HG02884 (cell line): ENCODE results near the gene GRB2.
A peak's percentile ranks its signal among the peaks of the same experiment; 100 is the strongest.
"Not testable (repeated sequence)": the region's sequence is repeated elsewhere in the genome, so short reads cannot be mapped to it uniquely, and the experiment has no call there.

Experiments
- ATAC-seq: cut with Tn5 transposase; IDR thresholded peaks from one replicate; pipeline ENCODE4 v1.9.1; 2021; ENCODE audit warnings: mild to moderate bottlenecking, moderate library complexity; ENCODE audit not compliant: unreplicated experiment

Gene GRB2

DNA sequence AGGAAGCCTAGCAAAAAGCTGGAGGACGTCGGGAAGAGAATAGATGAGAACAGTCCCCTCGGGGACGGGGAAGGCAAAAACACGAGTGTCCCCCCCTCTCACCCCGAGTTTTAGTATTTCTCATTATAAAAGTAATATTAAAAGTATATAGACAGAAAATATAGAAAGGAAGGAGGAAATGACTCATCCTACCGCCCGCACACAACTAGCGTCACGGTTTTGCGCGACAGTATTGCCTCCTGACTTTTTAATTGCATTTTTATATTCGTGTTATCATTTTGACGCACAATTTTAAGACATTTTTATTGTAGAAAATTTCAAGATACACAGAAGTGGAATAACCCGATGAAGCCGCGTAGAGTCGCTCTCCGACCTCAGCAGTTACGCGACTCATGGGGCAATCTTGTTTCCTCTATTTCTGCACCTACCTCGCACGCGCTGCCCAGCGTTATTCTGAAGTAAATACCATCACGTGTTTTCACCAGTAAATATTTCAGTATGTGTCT is 115.6 kb downstream of the GRB2 start:
- ATAC-seq = no peak

DNA sequence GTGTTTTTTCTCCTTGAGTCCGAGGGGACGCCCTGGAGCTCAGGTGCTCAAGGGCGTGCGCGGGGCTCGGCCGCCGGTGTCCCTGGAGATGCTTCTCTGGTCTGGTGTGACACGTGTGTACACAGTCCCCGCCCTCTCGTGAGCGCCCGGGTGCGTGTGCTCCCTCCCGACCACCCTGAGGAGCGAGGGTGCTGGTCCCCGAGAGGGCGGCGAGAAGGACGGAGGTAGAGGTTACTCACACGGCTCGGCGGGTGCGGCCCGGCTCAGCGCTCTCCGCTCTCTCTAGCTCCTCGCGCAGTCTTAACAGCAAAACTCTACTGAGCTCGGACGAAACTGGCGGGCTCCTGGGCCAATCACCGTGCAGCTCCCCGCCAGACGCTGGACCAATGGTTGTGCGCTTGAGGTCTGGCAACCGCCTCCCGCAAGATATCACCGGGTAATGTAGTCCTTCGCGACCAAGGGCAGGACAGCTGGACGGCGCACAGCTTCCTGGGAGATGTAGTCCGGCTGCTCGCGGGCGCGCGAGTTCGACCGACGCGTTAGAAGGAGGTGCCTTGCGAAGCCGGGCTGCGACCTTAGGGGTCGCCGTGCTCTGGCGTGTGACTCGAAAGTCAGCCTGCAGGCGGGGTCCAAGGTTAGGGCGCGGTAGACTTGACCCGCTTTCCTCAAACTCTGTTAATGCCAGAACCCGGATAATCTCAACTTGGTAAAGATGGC is 116.2 kb downstream of the GRB2 start, which contains the start of gene SLC25A19:
SLC25A19 (minus strand) TSS at position 319 of the 717 bp plus-strand sequence. CDS start 2,669 bp downstream, outside the sequence.
- peak; percentile 89 for ATAC-seq

DNA sequence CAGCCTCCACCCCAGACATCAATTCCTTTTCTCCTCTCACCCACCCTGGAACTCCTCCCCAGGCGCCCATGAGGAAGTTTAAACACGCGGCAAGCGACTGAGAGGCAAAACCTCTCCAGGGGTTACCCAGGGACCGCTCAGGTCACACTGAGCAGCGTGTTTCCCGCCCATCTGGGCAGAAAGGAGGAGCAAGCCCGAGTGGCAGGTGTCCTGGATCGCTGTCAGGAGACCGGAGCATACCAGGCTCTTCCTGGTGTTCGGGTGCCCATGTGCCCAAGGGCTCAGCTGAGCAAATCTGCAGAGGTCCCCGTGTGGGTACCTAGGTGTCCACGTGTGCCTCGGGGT is 116.7 kb downstream of the GRB2 start:
- ATAC-seq = peak; percentile 13

DNA sequence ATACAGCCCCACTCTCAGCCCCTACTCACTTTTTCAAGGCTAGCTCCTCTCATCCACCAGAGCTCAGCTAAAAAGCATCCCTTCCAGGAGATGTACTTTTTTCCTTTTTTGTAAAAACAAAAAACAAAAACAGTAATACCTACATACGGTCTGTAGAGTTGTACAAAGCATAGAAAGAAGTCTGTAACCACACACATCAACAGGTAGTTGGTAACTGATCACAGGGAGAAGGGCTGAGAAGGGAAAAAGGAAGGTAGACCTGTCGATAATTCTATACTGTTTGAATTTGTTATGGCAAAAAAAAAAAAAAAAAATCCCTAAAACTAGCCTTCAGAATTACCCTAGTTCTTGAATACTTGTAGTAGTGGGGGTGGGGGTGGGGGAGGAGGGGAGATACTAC is 117.1 kb downstream of the GRB2 start:
- no peak for ATAC-seq

- ATAC-seq = no peak
Measured at GRCh38 chr17:75287221-75287620, 118.3 kb downstream of the GRB2 start.

GRCh38 chr17:75285123-75285522 is 120.4 kb downstream of the GRB2 start:
- ATAC-seq = no peak

GRCh38 chr17:75280189-75280588 is 125.3 kb downstream of the GRB2 start:
- ATAC-seq = not testable (repeated sequence)

DNA sequence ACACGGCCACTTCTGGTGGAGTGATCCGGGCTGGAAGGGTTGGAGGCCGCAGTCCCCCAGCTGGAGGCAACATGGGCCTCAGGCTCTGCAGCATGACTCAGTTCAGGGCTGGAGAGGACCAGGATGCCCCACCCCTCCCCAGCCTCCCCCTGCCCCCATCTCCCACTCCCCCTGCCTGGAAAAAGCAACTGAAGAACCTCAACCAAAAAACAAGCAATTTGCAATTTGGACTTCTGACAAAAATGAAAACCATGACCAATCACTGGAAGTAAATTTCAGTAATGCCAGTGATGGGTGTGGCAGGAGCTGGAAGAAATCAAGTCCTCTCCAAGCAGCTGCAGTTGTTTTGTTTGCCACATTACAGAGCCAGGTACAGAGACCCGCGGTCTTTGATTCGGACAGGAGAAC is 127.8 kb downstream of the GRB2 start:
- ATAC-seq = no peak

GRCh38 chr17:75273977-75274708 is 131.3 kb downstream of the GRB2 start:
- no peak for ATAC-seq

DNA sequence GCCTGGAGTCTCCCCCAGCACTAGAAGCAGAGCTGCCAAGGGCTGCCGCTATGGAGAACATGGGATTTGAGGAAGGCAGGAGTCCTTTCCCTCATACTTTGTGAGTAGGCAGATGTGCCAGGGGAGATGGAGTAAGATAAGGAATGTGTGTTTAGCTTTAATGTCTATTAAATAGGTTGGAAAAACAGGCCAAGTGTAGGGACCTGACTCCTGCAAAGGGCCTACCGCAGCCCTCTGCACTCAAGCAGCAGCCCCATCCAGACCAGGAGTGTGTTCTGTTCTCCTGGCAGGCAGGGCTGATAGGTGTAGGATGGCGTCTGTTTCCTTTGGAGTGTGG is 132.7 kb downstream of the GRB2 start:
- no peak for ATAC-seq

- no peak for ATAC-seq
Measured at GRCh38 chr17:75271955-75272847, 133.3 kb downstream of the GRB2 start.

- no peak for ATAC-seq
Measured at GRCh38 chr17:75271233-75271954, 134.1 kb downstream of the GRB2 start.

DNA sequence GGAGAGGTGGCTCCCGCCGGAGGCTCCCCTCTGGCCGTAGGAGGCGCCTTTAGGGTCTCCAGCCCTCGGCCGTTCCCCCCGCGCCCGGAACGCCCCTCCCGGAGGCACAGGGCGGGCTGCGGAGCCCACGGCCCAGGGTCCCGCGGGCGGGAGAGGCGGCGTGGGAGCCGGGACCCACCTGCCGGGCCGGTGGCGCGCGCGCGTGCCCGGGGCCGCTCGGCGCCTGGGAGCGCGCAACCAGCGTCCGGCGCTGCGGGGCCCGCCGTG is 134.6 kb downstream of the GRB2 start, which contains the start of gene MIF4GD:
MIF4GD (minus strand) TSS at position 266 of the 267 bp plus-strand sequence. CDS start 1,036 bp downstream, outside the sequence.
- no peak for ATAC-seq

DNA sequence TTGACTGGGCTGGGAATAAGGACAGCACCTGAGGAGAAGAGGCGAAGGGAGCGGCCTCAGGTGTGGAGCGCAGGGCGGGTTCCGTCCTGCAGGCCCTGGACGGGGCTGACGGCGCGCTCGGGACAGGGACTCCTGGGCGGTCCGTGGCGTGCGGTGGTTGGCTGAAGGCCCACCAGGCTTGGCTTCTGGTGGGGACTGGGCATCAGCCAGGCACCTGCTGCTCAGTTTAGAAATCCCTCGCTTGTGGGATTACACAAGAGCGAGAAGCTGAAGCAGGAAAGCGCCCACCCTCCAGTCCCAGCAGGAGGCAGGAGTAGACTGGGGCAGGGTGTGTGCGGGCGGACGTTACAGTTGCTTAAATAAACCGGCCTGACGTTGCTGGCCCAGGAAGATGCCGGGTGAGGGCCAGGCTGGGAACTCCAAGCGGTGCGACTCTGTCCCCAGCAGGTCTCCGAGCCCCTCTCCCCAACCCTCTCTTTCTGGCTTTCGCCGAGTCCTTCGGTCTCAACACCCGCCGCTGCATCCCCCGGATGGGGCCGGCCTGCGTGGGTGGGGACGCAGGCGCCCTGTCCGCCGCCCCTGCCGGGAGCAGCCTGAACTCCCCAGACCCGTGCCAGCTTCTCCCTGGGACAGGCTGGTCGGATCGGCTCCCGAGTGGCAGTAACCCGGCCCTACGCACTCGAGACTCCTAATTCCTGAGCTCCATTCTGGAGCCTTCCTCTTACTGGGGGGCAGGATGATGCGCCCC is 135.1 kb downstream of the GRB2 start:
- no peak for ATAC-seq

- no peak for ATAC-seq
Measured at GRCh38 chr17:75269844-75270217, 135.6 kb downstream of the GRB2 start.
